HG03432 (cell line): Measurements from ENCODE around the gene ARX.
A peak's percentile ranks its signal among the peaks of the same experiment; 100 is the strongest.

Experiments used
- ATAC-seq: cut with Tn5 transposase; IDR thresholded peaks from one replicate; pipeline ENCODE4 v1.9.1; 2021; ENCODE audit warnings: mild to moderate bottlenecking, moderate library complexity; ENCODE audit not compliant: unreplicated experiment

The ARX gene

DNA sequence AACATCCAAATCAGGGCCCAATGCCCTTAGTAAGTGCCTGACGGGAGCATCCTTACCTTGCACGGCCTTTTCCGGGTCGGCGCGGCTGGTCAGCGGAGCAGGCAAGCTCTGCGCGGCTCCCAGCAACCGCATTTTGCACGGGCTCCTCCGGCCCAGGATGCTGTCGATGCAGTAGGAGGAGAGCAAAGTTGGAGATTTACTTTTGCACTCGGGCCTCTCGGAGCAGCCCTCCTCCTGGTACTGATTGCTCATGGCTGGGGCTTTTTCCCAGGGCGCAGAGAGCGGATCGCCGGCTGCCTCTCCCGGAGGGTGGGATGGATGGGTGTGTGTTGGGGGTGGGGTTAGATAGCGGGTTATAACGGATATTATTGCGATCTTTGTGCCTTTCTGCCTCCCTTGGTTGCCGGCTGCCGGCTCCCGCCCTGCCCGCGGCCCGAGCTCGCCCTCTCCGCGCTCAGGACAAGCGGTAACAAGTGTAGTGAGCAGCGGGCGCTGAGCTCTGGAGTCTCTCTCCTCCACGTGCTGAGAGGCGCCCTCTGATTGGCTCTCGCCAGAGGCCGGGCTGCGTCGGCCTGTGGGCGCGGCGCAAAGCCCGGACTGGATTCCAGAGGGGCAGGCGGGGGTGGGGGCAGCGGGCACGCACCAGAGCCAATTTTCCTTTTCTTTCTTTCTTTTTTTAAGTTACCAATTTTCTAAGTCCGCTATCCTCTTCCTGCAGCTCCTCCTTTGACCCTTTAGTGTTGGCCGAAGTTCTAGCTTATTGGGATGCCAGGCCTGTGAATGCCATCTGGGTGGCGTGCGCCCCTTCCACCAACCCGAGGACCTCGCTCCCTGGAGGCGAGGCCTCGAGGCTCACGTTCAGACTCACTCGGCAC, at the start of gene ARX:
Gene ARX (minus strand): TSS at position 480 of the 875 bp plus-strand sequence. CDS start 228 bp downstream, at position 252.
- peak; percentile 47 for ATAC-seq

DNA sequence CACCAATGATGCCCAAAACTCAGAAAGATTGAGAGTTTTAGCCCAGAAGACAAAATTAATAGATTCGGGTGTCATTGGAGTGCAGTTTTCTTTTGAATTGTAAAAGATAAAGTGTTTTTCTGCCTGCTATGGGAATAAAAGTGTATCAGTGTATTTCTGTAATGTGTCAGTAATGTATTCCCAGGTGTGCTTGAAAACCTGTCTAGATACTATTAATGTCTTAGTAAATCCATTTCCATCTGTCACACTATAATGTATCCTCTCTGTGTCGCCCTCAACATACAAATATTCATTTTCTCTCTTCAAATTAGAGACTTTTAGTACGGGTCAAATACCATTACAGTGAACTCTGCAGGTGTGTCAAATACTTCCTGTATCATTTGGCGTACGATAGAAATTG, 43.5 kb upstream of the ARX start:
- ATAC-seq: no peak

GRCh38 chrX:25052798-25053534, 37.2 kb upstream of the ARX start:
- ATAC-seq: no peak

DNA sequence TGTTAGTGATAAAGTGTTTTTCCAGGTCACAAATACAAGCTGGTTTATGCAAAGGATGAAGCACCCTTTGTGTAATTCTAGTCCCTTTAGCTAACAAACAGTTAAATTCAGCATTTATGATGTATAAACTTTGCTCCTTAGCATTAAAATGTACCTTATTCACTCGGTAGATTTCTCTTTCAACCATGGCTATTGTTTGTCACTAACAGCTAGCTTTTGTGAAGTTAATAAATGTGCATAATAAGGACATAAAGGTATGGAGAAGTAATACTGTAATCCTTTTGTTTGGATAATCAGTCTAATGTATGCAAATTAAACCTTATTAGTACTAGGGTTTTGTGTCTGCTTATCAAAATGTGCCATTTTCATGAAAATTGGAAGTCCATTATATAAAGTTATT, 34.2 kb upstream of the ARX start:
- ATAC-seq: no peak

DNA sequence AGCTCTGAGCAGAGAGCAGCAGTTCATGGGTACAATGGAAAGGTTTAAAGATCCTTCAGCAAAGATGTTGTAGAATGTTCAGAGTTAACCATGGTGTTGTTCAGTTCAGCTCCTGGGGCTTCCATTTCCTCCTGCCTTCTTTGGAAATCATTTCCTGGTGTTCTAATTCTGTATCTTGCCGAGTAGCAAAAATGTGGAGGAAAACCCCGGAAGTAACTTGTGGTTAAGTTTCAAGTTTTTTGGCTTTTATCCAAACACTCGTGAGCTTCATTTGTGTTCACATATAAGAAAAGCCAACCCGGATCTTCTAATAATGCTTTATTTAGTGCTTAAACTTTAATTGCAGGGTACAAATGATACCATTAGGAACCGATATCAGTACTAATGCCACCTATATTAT, 33.6 kb upstream of the ARX start:
- no peak for ATAC-seq

GRCh38 chrX:25048178-25048577, 32.4 kb upstream of the ARX start:
- ATAC-seq: no peak

DNA sequence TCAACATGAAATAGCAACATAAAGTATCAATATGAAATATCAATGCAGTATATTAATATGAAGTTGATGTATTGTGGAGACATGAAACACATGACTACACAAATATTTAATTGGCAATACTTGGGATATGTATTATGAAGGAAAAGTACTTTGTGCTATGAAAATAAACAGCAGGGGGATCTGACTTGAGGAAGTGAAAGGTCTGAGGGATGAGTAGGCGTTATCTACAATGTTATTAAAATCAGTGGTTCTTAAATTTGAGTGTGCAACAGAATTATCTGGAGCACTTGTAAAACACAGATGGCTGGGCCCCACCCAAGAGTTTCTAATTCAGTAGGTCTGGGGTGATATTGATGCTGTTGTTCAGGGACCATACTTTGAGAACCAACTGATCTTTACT, 27.4 kb upstream of the ARX start:
- no peak for ATAC-seq

- ATAC-seq: no peak
These were observed 23.3 kb upstream of the ARX start for GRCh38 chrX:25039036-25039435.

DNA sequence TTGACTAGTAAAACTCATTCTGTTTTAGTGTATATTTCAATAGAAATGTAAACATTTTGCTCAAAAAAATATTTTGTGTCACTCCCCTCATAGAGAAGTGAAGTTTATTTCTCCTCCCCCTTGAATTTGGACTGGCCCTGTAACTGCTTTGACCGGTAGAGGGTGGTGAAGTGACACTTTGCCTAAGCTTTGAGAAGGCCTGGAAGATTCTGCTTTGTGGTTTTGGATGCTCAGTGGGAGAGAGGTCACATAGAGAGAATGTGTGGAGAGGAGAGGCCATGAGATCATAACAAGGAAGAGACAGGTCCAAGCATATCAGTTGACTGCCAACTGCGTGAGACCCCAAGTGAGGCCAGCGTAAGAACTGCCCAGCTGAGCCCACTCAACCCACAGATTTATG, 19.1 kb upstream of the ARX start:
- no peak for ATAC-seq

- ATAC-seq: no peak
These were observed 13.6 kb upstream of the ARX start for GRCh38 chrX:25029288-25029825.

- no peak for ATAC-seq
These were observed 13.0 kb upstream of the ARX start for GRCh38 chrX:25028726-25029125.

- no peak for ATAC-seq
These were observed 10.8 kb upstream of the ARX start for GRCh38 chrX:25026576-25026975.

DNA sequence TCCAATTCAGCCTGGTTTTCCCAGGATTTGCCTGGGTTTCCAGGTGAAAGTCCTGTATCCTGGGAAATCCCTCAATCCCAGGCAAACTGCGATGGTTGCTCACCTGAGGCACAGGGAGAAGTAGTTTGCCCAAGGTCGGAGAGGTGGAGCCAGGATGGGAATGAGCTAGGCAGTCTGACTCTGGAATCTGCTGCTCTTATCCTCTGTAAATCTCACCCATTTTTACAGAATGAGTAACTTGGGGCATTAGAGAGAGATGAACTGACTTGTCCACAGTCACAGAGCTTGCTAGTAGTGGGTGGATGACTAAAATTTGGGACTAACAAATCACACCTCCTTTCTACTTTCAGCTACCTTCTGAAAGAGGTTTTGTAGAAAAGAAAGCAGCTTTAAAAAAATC, 9.8 kb upstream of the ARX start:
- no peak for ATAC-seq

- ATAC-seq: no peak
These were observed 8.1 kb upstream of the ARX start for GRCh38 chrX:25023908-25024307.

DNA sequence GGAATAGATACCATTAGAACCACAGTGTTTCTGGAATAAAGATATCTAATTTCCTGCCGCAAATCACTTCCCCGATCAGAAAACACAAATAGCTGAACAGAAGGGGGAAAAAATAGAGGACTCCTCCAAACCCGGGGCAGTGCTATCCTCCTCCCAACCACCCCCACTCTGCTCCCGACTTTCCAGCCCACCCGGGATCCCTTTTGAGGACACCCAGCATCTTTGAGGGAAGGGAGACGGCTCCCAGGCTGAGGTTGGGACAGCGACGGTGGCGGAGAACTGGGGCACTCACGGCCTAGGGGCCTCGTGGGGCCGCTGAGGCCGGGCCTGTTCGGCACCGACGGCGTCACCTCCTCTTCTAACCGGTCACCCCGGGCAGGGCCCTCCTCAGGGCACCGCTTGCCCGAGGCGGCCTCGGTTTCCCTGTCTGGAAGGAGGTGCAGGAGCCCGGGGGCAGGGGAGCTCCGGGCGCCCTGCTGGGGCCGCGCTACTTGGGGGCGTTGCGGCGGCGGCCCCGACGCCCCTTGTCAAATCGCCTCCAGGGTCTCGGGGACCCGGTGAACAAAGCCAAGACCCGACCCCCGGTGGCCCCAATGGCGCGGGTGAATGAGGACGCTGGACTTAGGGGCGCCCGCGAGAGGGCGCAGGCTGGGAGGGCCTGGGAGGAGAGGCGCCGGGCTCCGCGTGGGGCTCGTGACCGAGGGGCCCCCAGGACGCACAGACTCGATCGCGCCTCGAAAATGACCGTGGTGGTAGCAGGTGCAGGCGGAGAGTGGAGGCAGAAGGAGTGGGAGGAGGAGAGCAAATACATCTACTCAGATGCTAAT, 6.9 kb upstream of the ARX start:
- ATAC-seq: no peak

GRCh38 chrX:25020905-25021449, 5.2 kb upstream of the ARX start:
- ATAC-seq: peak; percentile 85

GRCh38 chrX:25020391-25020904, 4.7 kb upstream of the ARX start:
- ATAC-seq: peak; percentile 30

DNA sequence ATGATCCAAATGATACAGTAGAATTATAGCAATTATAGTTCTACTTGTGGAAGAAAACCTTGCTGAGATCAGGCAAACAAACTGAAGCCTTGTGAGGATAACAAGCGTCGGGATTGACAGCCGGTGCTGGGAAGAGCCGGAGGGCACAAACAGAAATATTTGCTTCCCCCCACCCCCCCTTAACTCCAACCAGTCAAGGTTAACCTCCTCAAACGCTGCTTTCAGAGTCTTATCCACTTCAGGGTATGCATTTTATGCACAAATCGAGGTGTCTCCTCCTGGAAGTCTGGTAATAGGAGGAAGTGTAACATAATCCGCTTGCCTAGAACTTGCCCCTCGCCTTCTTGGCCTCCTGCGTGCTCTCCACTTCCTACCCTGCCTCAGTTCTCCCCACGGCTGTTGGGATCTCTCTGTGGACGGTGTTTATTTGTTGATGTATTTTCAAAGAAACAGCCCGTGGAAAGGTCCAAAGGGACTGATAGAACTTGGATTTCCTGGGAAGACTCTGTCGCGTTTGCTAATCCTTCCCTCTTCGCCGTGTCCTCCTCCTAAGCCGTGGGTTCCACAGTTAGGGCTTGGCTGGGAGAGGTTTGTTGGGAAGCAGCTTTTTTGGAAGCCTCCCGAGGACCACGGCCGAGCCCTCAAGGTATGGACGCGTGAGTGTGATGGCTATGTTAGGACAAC, 4.1 kb upstream of the ARX start:
- ATAC-seq: no peak

DNA sequence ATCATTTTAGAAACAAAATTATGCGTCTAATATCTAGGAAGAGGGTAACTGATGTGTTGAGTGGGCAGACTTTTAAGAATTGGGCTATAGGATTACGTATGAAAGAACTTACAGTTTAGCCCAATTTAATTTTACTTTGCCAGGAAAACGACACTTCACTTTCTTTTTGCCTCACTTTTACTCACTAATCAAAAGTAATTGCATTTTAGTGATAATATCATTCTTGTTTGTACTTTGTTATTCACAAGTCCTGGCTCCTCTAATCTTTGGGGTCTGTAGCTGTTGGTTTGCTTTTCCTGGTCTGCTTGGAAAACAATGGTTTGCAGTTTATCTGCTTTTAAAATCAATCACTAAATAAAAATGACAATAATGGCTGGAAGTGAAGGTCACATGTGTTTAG, 2.9 kb upstream of the ARX start:
- ATAC-seq: no peak

- no peak for ATAC-seq
These were observed 2.0 kb upstream of the ARX start for GRCh38 chrX:25017667-25018247.
